CD8-positive, alpha-beta memory T cell (primary cell): ENCODE data around the gene ANK2. TPM values are rescaled to one million over a fixed set of nuclear protein-coding genes. Genes with fewer than 3 reads are reported as not detected.

Experiments used
- CTCF ChIA-PET: fragments of 350-600 bp; sonication (Branson Sonifier 250); formaldehyde crosslinking; loops from one replicate; lab custom pipeline; 2021; ENCODE audit warnings: antibody characterized with exemption; lab: Charles Lee
- POLR2A ChIA-PET: fragments of 350-600 bp; sonication (Branson Sonifier 250); formaldehyde crosslinking; loops from one replicate; lab custom pipeline; 2021; ENCODE audit warnings: antibody characterized with exemption; lab: Charles Lee
- DNase-seq, 5 donors: peaks; one replicate each; pipeline versions ENCODE4 v3.0.0 to v3.0.0-alpha.2; 2020 to 2022; ENCODE audit warnings: mixed read lengths in 1 of 5
- H3K27ac ChIP-seq: one replicate; pipeline ENCODE4 v1.7.0; 2013; ENCODE audit warnings: low read depth, mild to moderate bottlenecking, low read length, moderate library complexity
- H3K27me3 ChIP-seq: 2 replicates; pipeline ENCODE4 v1.7.0; 2013; ENCODE audit warnings: low read length, mild to moderate bottlenecking; ENCODE audit not compliant: insufficient read depth, poor library complexity, severe bottlenecking
- H3K36me3 ChIP-seq: 2 replicates; pipeline ENCODE4 v1.7.0; 2013; ENCODE audit warnings: mild to moderate bottlenecking, low read length, moderate library complexity; ENCODE audit not compliant: insufficient read depth
- H3K4me1 ChIP-seq: 2 replicates; pipeline ENCODE4 v1.7.0; 2013; ENCODE audit warnings: mild to moderate bottlenecking, low read length, moderate library complexity; ENCODE audit not compliant: insufficient read depth
- H3K4me3 ChIP-seq: 2 replicates; pipeline ENCODE4 v1.7.0; 2013; ENCODE audit warnings: mild to moderate bottlenecking, low read length
- H3K9me3 ChIP-seq: 2 replicates; pipeline ENCODE4 v1.7.0; 2013; ENCODE audit warnings: mild to moderate bottlenecking, low read length
- H3K27ac Mint-ChIP-seq, 8 donors: one replicate each; pipeline ENCODE4 v1.8.0; 2020 to 2021; ENCODE audit warnings: mixed read lengths in 8 of 8, mild to moderate bottlenecking in 6 of 8, inconsistent platforms in 3 of 8, moderate library complexity in 3 of 8
- H3K27me3 Mint-ChIP-seq, 2 donors: one replicate each; pipeline ENCODE4 v1.8.0; 2020 to 2021; ENCODE audit warnings: mixed read lengths in 2 of 2, mild to moderate bottlenecking in 1 of 2, moderate library complexity in 1 of 2
- H3K36me3 Mint-ChIP-seq, 3 donors: one replicate each; pipeline ENCODE4 v1.8.0; 2020 to 2021; ENCODE audit warnings: mixed read lengths in 3 of 3, inconsistent platforms in 1 of 3, mild to moderate bottlenecking in 1 of 3
- H3K4me1 Mint-ChIP-seq, 3 donors: one replicate each; pipeline ENCODE4 v1.8.0; 2020 to 2021; ENCODE audit warnings: mixed read lengths in 3 of 3, inconsistent platforms in 1 of 3, mild to moderate bottlenecking in 1 of 3
- H3K4me3 Mint-ChIP-seq, 7 donors: one replicate each; pipeline ENCODE4 v1.8.0; 2020 to 2021; ENCODE audit warnings: mixed read lengths in 7 of 7, mild to moderate bottlenecking in 6 of 7, moderate library complexity in 4 of 7, inconsistent platforms in 2 of 7
- H3K9me3 Mint-ChIP-seq, 5 donors: one replicate each; pipeline ENCODE4 v1.8.0; 2020 to 2022; ENCODE audit warnings: mixed read lengths in 5 of 5, mild to moderate bottlenecking in 3 of 5, moderate library complexity in 2 of 5, inconsistent platforms in 1 of 5
- polyA plus RNA-seq: library from polyadenylated mRNA; unstranded; fragments of 300-500 nt; fragmentation: Illumina TruSeq; gene quantifications from one replicate; pipeline ENCODE4 v1.2.3, GENCODE V29; 2021
- total RNA-seq, 2 experiments: library from RNA; stranded (reverse); gene quantifications; one replicate each; pipeline ENCODE4 v1.2.3, GENCODE V29; 2021

Gene ANK2
- total and polyA plus RNA-seq, 3 experiments from 2014 or later = 0.26 to 0.80 TPM; not detected in 1

DNA sequence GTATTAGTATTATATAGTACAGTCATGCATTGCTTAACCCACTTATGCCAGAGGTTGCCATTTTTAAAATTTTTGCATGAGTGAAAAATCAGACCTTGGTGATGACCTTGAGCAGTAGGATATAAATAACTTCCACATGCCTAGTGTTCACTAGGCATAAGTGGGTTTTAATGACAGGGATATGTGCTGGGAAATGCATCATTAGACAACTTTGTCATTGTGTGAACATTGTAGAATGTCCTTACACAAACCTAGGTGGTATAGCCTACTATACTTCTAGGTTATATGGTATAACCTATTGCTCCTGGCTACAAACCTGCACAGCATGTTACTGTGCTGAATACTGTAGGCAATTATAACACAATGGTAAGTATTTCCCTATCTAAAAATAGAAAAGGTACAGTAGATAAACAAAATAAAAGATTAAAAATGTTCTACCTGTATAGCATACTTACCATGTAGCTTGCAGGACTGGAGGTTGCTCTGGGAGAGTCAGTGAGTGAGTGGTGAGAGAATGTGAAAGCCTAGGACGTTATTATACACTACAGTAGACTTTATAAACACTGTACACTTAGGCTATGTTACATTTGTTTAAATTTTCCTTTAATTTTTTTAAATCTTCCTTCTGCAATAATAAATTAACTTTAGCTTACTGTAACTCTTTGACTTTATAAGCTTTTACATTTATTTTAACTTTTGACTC, 326.7 kb downstream of the ANK2 start:
- Histone ChIP-seq H3K4me1 (no peaks in the 10 kb centered on the region), H3K27ac (no peak overlapping the region), H3K36me3 (no peaks in the 10 kb centered on the region), H3K9me3 (no peaks in the 10 kb centered on the region), H3K4me3 (no peak overlapping the region), H3K27me3 (no peaks in the 10 kb centered on the region)
- Mint-ChIP-seq H3K4me3 (no peak overlapping the region), H3K27ac (no peak overlapping the region), H3K36me3 (no peaks in the 10 kb centered on the region), H3K4me1 (no peaks in the 10 kb centered on the region), H3K27me3 (peaks cover 1 to 26% of the 10 kb centered on the region in 2 donors), H3K9me3 (no peaks in the 10 kb centered on the region)
- DNase-seq = no peak
- CTCF ChIA-PET = interaction anchor here (2.0 kb wide), 1 partner anchor 13 kb away, joined by 4 read pairs; no protein-coding TSS in a partner anchor
- POLR2A ChIA-PET = no interaction called here

DNA sequence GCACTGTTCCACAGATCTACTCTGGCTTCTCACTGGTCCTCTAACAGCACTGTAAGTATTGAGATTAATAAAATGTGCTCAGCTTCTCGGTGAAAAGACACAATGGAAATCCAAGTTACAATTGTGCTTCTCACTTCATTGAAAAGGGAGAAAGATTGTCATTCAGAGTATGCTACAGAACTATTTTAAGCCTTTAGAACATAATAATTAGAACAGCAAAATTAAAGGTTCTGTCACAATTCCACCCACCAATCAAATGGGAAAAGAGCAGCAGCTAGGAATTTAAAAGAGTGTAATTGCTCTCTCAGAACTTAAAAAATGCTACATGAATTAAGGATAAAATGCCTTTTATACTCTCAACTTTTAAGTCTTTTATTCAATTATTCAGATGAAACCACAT, 329.4 kb downstream of the ANK2 start:
- DNase-seq = no peak
- no peaks in the 10 kb centered on the region for H3K27me3 ChIP-seq
- no peaks in the 10 kb centered on the region for H3K4me1 ChIP-seq
- no peak overlapping the region for H3K4me3 Mint-ChIP-seq
- no peak overlapping the region for H3K27ac Mint-ChIP-seq
- ChIA-PET POLR2A (no interaction called here), CTCF (interaction anchor here (1.0 kb wide), 1 partner anchor 19 kb away, joined by 3 read pairs; no protein-coding TSS in a partner anchor)
- H3K9me3 ChIP-seq = no peaks in the 10 kb centered on the region
- peaks cover 5 to 34% of the 10 kb centered on the region in 2 donors for H3K27me3 Mint-ChIP-seq
- no peaks in the 10 kb centered on the region for H3K36me3 ChIP-seq
- no peaks in the 10 kb centered on the region for H3K4me1 Mint-ChIP-seq
- H3K4me3 ChIP-seq = no peak overlapping the region
- no peaks in the 10 kb centered on the region for H3K9me3 Mint-ChIP-seq
- H3K36me3 Mint-ChIP-seq = no peaks in the 10 kb centered on the region
- no peak overlapping the region for H3K27ac ChIP-seq

DNA sequence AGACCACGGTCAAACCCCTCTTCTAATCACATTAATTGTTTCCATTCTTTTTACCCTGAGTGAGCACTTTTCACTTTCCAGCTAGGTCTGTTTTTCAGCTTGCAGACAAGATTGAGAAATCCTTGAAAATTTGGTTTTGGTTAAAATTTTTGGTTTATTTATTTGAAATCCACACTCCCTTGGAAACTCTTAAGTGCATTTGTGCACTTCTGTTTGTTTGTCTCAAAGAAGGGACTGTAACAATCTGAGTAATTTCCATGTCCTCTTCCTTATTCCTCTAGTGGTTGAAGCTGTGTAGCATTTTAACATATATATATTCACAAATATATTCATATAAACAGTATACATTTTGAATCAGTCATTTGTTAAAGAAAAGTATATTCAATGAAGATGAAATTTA, 333.3 kb downstream of the ANK2 start:
- H3K36me3 Mint-ChIP-seq = no peaks in the 10 kb centered on the region
- Histone ChIP-seq H3K4me1 (no peaks in the 10 kb centered on the region), H3K36me3 (no peaks in the 10 kb centered on the region), H3K27me3 (no peaks in the 10 kb centered on the region), H3K27ac (no peak overlapping the region), H3K9me3 (no peaks in the 10 kb centered on the region), H3K4me3 (no peak overlapping the region)
- H3K27me3 Mint-ChIP-seq = peaks cover 5 to 32% of the 10 kb centered on the region in 2 donors
- ChIA-PET POLR2A (no interaction called here), CTCF (no interaction called here)
- no peaks in the 10 kb centered on the region for H3K9me3 Mint-ChIP-seq
- H3K27ac Mint-ChIP-seq = no peak overlapping the region
- no peak for DNase-seq
- no peak overlapping the region for H3K4me3 Mint-ChIP-seq
- peaks cover 0 to 3% (median 0%) of the 10 kb centered on the region in 3 donors for H3K4me1 Mint-ChIP-seq

DNA sequence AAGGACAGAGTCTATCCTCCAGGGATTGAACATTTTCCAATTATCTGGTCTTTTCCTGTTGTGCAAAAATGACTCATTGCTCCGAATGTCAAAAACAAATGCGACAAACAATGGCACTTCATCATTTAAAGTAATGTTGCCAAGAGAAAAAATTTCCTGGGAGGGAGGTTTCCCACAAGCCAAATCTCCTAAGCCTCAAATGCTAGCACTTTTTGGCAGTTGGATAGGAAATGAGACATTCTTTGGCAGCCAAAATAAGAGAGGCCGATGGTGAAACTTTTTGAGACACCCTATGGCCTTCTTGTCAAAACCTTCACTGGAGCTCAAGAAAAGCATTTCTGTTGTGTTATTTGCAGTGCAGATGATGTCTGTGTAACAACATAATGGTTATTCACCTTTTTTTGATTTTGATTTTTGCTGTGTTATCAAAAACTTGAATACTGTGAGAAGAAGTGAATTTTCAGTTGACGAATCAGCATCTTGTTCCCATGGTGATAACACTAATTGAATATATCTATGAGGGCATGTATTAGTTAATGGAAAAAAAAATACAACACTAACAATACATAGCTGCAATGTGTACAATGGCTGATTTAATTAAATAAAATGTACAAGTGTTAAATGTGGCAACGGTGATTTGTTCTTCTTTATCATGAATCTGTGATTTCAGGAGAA, 333.8 kb downstream of the ANK2 start:
- no peaks in the 10 kb centered on the region for H3K27me3 ChIP-seq
- no peak overlapping the region for H3K4me3 Mint-ChIP-seq
- H3K36me3 ChIP-seq = no peaks in the 10 kb centered on the region
- H3K27ac Mint-ChIP-seq = no peak overlapping the region
- H3K27me3 Mint-ChIP-seq = peaks cover 5 to 37% of the 10 kb centered on the region in 2 donors
- no peaks in the 10 kb centered on the region for H3K9me3 ChIP-seq
- H3K4me3 ChIP-seq = no peak overlapping the region
- no peaks in the 10 kb centered on the region for H3K9me3 Mint-ChIP-seq
- peaks cover 0 to 3% (median 0%) of the 10 kb centered on the region in 3 donors for H3K4me1 Mint-ChIP-seq
- CTCF ChIA-PET = interaction anchor here (1.0 kb wide), 1 partner anchor 12 kb away, joined by 4 read pairs; no protein-coding TSS in a partner anchor
- H3K27ac ChIP-seq = no peak overlapping the region
- no peaks in the 10 kb centered on the region for H3K4me1 ChIP-seq
- no peaks in the 10 kb centered on the region for H3K36me3 Mint-ChIP-seq
- DNase-seq = no peak
- POLR2A ChIA-PET = no interaction called here

DNA sequence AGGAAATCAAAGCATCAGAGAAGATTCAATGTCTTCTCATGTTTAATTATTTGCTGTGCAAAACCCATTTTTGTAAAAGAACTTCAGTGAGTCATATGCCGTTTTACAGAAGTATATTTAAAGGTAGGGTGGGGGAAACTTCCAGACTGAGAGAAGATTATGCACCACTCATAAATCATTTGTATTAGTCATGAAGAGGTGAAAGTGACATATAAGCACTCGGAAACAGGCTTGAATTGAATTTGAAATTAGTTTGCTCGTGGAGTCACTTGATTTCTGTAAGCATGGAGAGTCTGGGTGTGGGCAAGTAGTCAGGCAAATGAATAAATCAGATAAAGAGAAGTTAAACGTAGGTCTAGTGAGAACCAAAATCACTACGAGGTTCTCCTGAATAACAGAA, 335.1 kb downstream of the ANK2 start:
- Histone ChIP-seq H3K27ac (no peak overlapping the region), H3K36me3 (no peaks in the 10 kb centered on the region), H3K4me3 (no peak overlapping the region), H3K4me1 (no peaks in the 10 kb centered on the region), H3K27me3 (no peaks in the 10 kb centered on the region), H3K9me3 (no peaks in the 10 kb centered on the region)
- H3K27me3 Mint-ChIP-seq = peaks cover 3 to 31% of the 10 kb centered on the region in 2 donors
- H3K4me1 Mint-ChIP-seq = peaks cover 0 to 3% (median 0%) of the 10 kb centered on the region in 3 donors
- ChIA-PET POLR2A (no interaction called here), CTCF (interaction anchor here (1.0 kb wide), 1 partner anchor 10 kb away, joined by 4 read pairs; no protein-coding TSS in a partner anchor)
- H3K27ac Mint-ChIP-seq = no peak overlapping the region
- H3K36me3 Mint-ChIP-seq = no peaks in the 10 kb centered on the region
- no peak overlapping the region for H3K4me3 Mint-ChIP-seq
- H3K9me3 Mint-ChIP-seq = peaks cover 0 to 2% (median 0%) of the 10 kb centered on the region in 5 donors
- DNase-seq = no peak

DNA sequence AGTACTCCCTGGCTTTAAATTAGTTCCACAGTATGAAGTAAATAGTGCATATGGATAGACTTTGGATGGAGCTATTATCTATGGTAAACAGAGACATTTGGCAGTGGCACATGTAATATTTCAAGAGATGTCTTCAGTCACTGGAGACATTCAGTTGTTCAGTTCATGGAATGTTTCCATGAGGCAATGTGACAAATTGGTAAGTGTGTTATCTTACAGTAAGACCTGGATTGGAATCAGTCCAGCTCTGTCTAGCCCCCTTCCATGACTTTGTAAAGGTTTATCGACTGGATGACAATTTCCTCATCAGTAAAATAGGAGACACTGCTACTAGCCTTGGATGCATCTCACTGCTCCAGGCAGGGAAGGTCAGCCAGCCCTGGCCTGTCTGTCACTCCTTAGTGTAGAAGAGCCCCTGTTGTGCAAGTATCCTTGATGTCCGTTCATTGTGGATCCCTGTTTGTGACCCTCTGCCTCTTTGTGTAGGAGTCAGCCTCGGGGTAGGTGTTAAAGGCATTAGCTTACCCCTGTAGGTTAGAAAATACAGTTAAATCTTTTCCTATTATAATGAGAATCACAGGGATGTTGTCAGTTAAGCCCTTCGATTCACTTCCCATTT, 335.9 kb downstream of the ANK2 start:
- DNase-seq = no peak
- no peak overlapping the region for H3K4me3 Mint-ChIP-seq
- peaks cover 0 to 3% (median 0%) of the 10 kb centered on the region in 3 donors for H3K4me1 Mint-ChIP-seq
- ChIA-PET CTCF (no interaction called here), POLR2A (no interaction called here)
- H3K36me3 Mint-ChIP-seq = no peaks in the 10 kb centered on the region
- Histone ChIP-seq H3K36me3 (no peaks in the 10 kb centered on the region), H3K4me1 (no peaks in the 10 kb centered on the region), H3K27ac (no peak overlapping the region), H3K27me3 (no peaks in the 10 kb centered on the region), H3K9me3 (no peaks in the 10 kb centered on the region), H3K4me3 (no peak overlapping the region)
- peaks cover 5 to 27% of the 10 kb centered on the region in 2 donors for H3K27me3 Mint-ChIP-seq
- peaks cover 0 to 2% (median 0%) of the 10 kb centered on the region in 5 donors for H3K9me3 Mint-ChIP-seq
- H3K27ac Mint-ChIP-seq = no peak overlapping the region

DNA sequence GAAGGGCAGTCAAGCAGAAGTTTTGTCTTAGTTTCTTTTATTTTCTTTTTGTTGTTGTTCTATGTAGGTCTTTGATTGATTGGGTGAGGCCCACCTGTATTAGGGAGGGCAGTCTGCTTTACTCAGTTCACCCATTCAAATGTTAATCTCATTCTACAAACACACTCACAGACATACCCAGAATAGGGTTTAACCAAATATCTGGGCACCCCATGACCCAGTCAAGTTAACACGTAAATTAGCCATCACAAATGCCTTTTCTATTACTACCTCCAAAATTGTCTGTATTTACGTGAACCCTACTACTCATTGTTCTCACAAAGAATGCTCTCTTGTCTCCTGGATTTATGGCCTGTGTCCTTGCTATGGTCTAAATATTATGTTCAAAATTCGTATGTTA, 339.7 kb downstream of the ANK2 start:
- DNase-seq = no peak
- H3K4me1 ChIP-seq = no peaks in the 10 kb centered on the region
- no peak overlapping the region for H3K4me3 ChIP-seq
- no peaks in the 10 kb centered on the region for H3K36me3 ChIP-seq
- Mint-ChIP-seq H3K27me3 (peaks cover 2 to 10% of the 10 kb centered on the region in 2 donors), H3K4me1 (peaks cover 0 to 3% (median 0%) of the 10 kb centered on the region in 3 donors), H3K4me3 (no peak overlapping the region), H3K9me3 (peaks cover 0 to 2% (median 0%) of the 10 kb centered on the region in 5 donors), H3K36me3 (no peaks in the 10 kb centered on the region), H3K27ac (no peak overlapping the region)
- H3K9me3 ChIP-seq = no peaks in the 10 kb centered on the region
- CTCF ChIA-PET = no interaction called here
- H3K27ac ChIP-seq = no peak overlapping the region
- POLR2A ChIA-PET = no interaction called here
- H3K27me3 ChIP-seq = no peaks in the 10 kb centered on the region

DNA sequence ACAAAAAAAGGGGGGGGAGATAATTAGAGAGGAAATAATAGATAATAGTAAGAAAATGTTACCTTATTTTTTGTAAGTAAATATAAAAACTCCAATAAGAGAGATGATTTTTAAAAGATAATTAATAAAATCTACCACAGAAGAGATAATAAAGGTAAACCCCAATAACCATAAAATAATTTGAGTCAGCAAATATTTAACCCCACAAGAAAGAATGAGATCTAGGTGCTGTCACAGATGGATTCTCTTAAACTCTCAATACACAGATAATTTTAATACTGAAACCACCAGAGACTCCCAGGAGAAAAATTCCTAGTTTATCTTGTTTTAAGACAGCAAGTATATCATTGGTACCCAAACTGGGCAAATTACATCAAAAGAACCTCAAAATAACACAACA, 341.4 kb downstream of the ANK2 start:
- H3K9me3 Mint-ChIP-seq = peaks cover 0 to 2% (median 0%) of the 10 kb centered on the region in 5 donors
- H3K4me1 ChIP-seq = no peaks in the 10 kb centered on the region
- H3K27ac Mint-ChIP-seq = no peak overlapping the region
- no peak overlapping the region for H3K27ac ChIP-seq
- H3K4me3 ChIP-seq = no peak overlapping the region
- ChIA-PET CTCF (no interaction called here), POLR2A (no interaction called here)
- H3K27me3 Mint-ChIP-seq = peaks cover 2 to 10% of the 10 kb centered on the region in 2 donors
- no peaks in the 10 kb centered on the region for H3K36me3 Mint-ChIP-seq
- no peak for DNase-seq
- H3K27me3 ChIP-seq = no peaks in the 10 kb centered on the region
- no peaks in the 10 kb centered on the region for H3K36me3 ChIP-seq
- no peak overlapping the region for H3K4me3 Mint-ChIP-seq
- H3K4me1 Mint-ChIP-seq = no peaks in the 10 kb centered on the region
- H3K9me3 ChIP-seq = no peaks in the 10 kb centered on the region
